ENCODE results near the gene CTSE. TPM values are rescaled to one million over a fixed set of nuclear protein-coding genes. Genes with fewer than 3 reads are reported as not detected.

CTSE gene
- total and polyA plus RNA-seq, 2 of the 13 experiments (the other 11 are each of a cell fraction or from before 2014, with no cell fraction given): 0.50 to 0.69 TPM

GRCh38 chr1:206070627-206071304 lies 47.1 kb upstream of the CTSE start:
- H4K20me1 ChIP-seq (ENCODE audit: insufficient read depth, low read length): no peaks in the 10 kb centered on the region
- no peak overlapping the region for H3K27ac ChIP-seq (ENCODE audit: extremely low read length, insufficient read depth, low read length)
- H3K9ac ChIP-seq (ENCODE audit: insufficient read depth, low read depth, low read length): no peak overlapping the region
- in situ Hi-C loops (cut with HindIII; ENCODE audit: extremely low pct_ligation_motif_present, low pct_unique_long_range_greater_than_20kb) (no loop called here), intact Hi-C loops (cut with micrococcal nuclease; ENCODE audit: unreplicated experiment) (no loop called here)
- FAIRE-seq (no peak), DNase-seq (ENCODE audit: low spot score) (no peak), ATAC-seq (no peak)
- CTCF ChIA-PET (ENCODE audit: low intra/inter-chr PET ratio, low total read pairs): no interaction called here
- no peak overlapping the region for H2AFZ ChIP-seq (ENCODE audit: low read length)
- H3K27me3 ChIP-seq (ENCODE audit: control insufficient read depth in 1 of 2, insufficient read depth in 2 of 2, low read length in 2 of 2): no peaks in the 10 kb centered on the region
- POLR2A ChIA-PET: interaction anchor here (0.9 kb wide), 1 partner anchor 22 kb away, joined by 3 read pairs; no protein-coding TSS in a partner anchor
- no peaks in the 10 kb centered on the region for H3K9me3 ChIP-seq (ENCODE audit: low read length)
- no peaks in the 10 kb centered on the region for H3K36me3 ChIP-seq (replicated peaks in 1 of 2; ENCODE audit: control insufficient read depth in 1 of 2, insufficient read depth in 2 of 2, low read length in 2 of 2)
- no peak overlapping the region for H3K4me2 ChIP-seq (ENCODE audit: low read depth, low read length)
- H3K4me1 ChIP-seq (ENCODE audit: insufficient read depth, low read length): no peaks in the 10 kb centered on the region
- no peak overlapping the region for H3K4me3 ChIP-seq (replicated peaks in 1 of 3; ENCODE audit: insufficient read depth in 1 of 3, low read depth in 2 of 3, low read length in 3 of 3)
- WGBS (ENCODE audit: low lambda C conversion rate): 99% methylated on average over 9 of the region's 9 CpGs
- no TSS peak for BruUV-seq (replicated peaks)
- no peaks in the 10 kb centered on the region for H3K79me2 ChIP-seq (ENCODE audit: insufficient read depth, low read length)
- TF ChIP-seq FOSL2 (CRISPR knock-in tag; IDR thresholded peaks at IDR 0.05): no peak
- peak; percentile 85 for TF ChIP-seq ZNF317 (CRISPR knock-in tag; IDR thresholded peaks at IDR 0.05)
- no peak for TF ChIP-seq POLR2AphosphoS5 (IDR thresholded peaks at IDR 0.05; ENCODE audit: low read depth, low read length)

- intact Hi-C loops (cut with micrococcal nuclease; ENCODE audit: unreplicated experiment) (no loop called here), in situ Hi-C loops (cut with HindIII; ENCODE audit: extremely low pct_ligation_motif_present, low pct_unique_long_range_greater_than_20kb) (no loop called here)
- POLR2A ChIA-PET: no interaction called here
- ATAC-seq (no peak), FAIRE-seq (no peak), DNase-seq (ENCODE audit: low spot score) (no peak)
- Histone ChIP-seq H4K20me1 (ENCODE audit: insufficient read depth, low read length) (no peaks in the 10 kb centered on the region), H2AFZ (ENCODE audit: low read length) (no peak overlapping the region), H3K9ac (ENCODE audit: insufficient read depth, low read depth, low read length) (no peak overlapping the region), H3K36me3 (replicated peaks in 1 of 2; ENCODE audit: control insufficient read depth in 1 of 2, insufficient read depth in 2 of 2, low read length in 2 of 2) (no peaks in the 10 kb centered on the region), H3K4me2 (ENCODE audit: low read depth, low read length) (no peak overlapping the region), H3K4me1 (ENCODE audit: insufficient read depth, low read length) (no peaks in the 10 kb centered on the region), H3K4me3 (replicated peaks in 1 of 3; ENCODE audit: insufficient read depth in 1 of 3, low read depth in 2 of 3, low read length in 3 of 3) (no peak overlapping the region), H3K9me3 (ENCODE audit: low read length) (no peaks in the 10 kb centered on the region), H3K27me3 (ENCODE audit: control insufficient read depth in 1 of 2, insufficient read depth in 2 of 2, low read length in 2 of 2) (no peaks in the 10 kb centered on the region), H3K79me2 (ENCODE audit: insufficient read depth, low read length) (no peaks in the 10 kb centered on the region), H3K27ac (ENCODE audit: extremely low read length, insufficient read depth, low read length) (no peak overlapping the region)
- 88% methylated on average over 1 of the region's 1 CpG for WGBS (ENCODE audit: low lambda C conversion rate)
- CTCF ChIA-PET (ENCODE audit: low intra/inter-chr PET ratio, low total read pairs): no interaction called here
- no TSS peak for BruUV-seq (replicated peaks)
- TF ChIP-seq HNRNPK (IDR thresholded peaks at IDR 0.05; ENCODE audit: low read depth, low read length, poor library complexity, severe bottlenecking) (peak; percentile 31), MXD4 (CRISPR knock-in tag; IDR thresholded peaks at IDR 0.05) (no peak)
Measured at GRCh38 chr1:206068314-206068713, 44.6 kb upstream of the CTSE start.

All from HepG2 (cell line).